ENCODE results near the gene WNT3A.

WNT3A gene

DNA sequence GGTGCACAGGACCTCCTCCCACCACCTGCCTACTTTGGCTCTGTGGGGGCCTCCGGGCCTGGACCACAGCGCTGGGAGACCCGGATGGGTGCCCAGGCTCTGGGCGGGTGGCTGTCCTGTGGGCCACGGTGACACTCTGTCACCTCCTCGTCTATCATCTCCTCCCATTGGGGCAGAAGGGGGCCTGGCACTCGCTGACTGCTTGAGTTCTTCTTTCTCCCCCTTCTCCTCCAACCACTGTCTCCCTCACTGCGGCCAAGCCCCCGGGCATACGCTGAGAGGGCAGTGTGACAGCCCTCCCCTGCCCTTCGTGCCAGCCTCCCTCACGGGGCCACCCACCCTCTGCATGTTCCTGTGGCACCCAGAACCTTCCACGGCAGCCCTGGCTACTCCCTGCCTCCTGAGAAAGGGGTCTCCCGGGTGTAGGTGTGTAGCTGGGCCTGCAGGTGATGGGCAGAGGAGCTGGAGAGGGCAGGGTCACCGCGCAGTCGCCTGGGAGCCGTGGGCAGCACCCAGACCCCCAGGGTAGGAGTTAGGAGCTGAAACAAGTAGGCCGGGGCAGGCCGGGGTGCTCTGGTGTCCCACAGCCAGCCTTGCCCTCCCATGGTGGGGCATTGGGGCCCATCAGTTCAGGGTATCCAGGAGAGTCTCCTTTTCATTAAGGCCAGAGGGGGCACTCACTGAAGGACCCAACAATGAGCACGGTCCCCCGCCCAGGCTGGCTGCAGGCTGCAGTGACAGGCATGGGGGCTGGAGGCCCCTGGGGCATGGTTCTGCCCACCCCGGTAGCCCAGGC, 66.5 kb downstream of the WNT3A start:
- FAIRE-seq: no peak

DNA sequence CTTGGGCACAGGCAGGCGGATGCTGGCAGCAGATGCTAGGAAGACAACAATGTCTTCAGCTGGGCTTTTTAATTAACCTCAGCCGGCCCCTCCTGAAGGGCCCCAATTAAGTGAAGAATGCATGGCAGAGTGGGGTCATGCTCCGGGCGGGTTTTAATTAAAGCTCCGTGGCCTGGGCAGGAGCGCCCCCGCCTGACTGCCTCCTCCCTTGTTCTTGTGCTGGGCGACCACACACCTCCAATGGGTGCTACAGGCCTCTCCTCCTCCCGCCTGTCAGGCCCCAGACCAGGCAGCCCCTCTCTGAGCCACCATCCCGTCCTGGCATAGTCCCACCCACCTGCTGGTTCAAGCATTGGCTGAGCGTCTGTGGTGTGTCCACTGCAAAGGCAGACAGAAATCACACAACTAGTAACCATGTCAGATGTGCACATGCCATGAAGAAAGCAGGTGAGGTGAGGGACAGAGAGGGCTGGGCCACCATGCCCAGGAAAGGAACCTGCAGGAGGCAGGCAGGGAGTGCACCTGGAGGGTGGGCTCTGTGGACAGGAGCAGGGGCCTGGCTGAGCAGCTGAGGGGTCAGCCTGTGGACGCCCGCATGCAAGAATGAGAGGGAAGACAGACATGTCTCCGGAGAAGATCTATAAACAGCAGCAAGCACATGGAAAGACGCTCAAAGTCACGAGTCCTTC, 67.2 kb downstream of the WNT3A start:
- FAIRE-seq: no peak

- no peak for FAIRE-seq
Observed at GRCh38 chr1:228074954-228075730, 68.3 kb downstream of the WNT3A start.

GRCh38 chr1:228075801-228076271, 69.0 kb downstream of the WNT3A start:
- FAIRE-seq: no peak

GRCh38 chr1:228076796-228077430, 70.1 kb downstream of the WNT3A start:
- FAIRE-seq: no peak

GRCh38 chr1:228077565-228078330, 71.0 kb downstream of the WNT3A start:
- FAIRE-seq: no peak

- no peak for FAIRE-seq
Observed at GRCh38 chr1:228079013-228079412, 72.2 kb downstream of the WNT3A start.

DNA sequence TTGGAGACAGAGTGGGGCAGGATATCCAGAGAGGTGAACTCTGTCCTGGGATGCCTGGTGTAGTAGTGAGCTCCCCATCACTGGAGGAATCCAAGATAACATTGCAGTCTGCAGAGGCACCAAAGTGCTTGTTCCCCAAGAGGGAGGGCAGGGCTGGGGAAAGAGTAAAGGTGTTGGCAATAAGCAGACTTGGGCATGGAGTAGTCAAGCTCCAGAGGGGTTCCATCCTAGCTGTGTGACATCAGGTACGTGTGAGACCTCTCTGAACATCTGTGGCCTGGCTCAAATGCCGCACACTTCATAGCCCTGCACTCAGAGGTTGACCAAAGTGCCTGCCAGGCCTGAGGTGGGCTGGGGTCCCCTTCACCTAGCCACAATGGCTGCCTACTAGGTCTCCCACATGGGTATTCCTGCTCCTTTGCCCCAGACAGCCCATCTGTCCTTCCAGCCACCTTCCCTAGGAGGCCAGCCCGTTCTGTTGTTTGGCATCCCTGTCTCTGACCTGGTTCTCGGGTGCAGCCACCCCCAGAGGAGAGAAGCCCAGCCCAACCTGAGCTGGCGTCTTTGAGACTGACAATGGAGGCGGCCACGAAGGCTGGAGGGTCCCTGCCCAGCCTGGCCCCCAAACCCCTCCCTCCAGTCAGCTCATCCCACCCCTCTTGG, 72.9 kb downstream of the WNT3A start:
- FAIRE-seq: no peak

- no peak for FAIRE-seq
Observed at GRCh38 chr1:228081144-228081543, 74.3 kb downstream of the WNT3A start.

DNA sequence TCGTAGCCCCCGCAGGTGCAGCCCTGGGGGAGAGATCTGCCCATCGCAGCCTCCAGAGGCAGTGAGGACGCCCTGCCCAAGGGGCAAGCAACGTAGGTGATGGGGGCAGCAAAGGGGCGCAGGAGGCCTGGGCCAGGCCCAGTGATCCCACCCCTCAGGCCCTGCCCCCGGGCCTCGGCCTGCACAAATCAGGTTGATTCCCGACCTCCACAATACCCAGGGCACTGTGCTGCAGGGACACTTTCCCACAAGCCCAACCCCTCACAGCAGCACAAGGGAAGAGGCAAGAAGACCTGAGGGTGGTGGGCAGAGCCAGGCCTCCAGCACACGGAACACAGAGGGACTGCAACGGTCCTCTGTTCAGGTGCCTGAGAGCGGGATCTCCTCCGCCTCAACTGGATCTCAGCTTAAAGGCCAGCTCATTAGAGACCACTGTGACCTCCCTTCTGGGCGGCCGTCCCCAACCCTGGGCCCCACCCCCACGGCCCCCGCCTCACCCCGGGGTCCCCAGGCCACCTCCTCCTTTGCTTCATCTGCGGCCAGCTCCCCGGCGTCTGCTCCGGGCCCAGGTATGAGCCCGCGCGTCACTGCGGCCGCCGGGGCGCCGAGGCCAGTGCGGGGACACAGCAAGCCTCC, 74.9 kb downstream of the WNT3A start:
- no peak for FAIRE-seq

DNA sequence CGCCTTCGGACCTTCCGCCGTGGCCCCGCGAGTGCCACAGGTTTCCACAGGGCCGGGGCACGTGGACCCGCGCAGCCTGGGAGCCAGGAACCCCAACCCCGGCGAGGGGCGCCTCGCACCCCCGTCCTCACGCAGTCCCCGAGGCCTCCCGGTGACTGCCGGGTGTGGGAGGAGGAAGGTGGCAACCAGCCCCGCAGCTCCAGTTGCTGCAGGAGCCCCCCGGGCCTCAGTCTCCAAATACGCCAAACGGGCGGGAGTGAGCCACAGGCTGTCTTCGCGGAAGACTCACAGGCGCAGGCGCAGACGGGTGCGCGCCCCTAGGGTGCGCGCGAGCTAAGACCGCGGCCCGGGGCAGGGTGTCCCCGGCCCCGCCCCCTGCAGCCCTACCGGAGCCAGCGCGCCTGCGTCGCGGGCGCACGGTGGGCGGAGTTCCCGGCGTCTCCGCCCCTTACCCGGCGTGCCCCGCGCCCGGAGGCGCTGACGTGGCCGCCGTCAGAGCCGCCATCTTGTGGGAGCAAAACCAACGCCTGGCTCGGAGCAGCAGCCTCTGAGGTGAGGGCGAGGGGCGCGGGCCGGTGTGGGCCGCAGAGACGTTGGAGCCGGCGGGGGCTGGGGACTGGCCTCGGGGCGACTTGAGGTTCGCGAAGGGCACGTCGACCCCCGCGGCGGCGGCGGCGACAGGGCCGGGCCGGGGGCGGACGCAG, 75.6 kb downstream of the WNT3A start, which contains the start of gene ARF1:
Gene ARF1, plus strand, starts transcription at position 495 of the 704 bp plus-strand sequence. CDS start 14,407 bp downstream, outside the sequence.
- FAIRE-seq: no peak

GRCh38 chr1:228082918-228083870, 76.4 kb downstream of the WNT3A start:
- no peak for FAIRE-seq

GRCh38 chr1:228083871-228084278, 77.1 kb downstream of the WNT3A start:
- no peak for FAIRE-seq

DNA sequence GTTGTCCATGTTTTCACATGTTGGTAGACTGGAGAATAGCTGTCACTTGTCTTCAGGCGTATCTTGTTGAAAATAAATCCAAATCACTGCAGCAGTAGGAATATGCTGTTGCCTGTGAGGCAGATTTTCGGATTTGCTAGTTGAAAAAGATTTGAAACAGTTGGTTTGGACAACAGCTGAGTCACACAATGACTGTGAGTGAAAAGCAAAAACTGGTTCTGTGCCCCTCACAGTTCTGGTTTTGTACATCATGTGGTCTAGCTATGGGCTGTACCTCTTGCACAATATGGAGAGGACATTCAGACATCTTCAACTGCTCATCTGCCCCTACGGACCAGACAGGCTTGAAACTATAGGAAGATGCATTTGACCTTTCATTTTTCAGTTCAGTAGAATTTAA, 77.5 kb downstream of the WNT3A start:
- FAIRE-seq: no peak

- FAIRE-seq: no peak
Observed at GRCh38 chr1:228084797-228085196, 78.0 kb downstream of the WNT3A start.

DNA sequence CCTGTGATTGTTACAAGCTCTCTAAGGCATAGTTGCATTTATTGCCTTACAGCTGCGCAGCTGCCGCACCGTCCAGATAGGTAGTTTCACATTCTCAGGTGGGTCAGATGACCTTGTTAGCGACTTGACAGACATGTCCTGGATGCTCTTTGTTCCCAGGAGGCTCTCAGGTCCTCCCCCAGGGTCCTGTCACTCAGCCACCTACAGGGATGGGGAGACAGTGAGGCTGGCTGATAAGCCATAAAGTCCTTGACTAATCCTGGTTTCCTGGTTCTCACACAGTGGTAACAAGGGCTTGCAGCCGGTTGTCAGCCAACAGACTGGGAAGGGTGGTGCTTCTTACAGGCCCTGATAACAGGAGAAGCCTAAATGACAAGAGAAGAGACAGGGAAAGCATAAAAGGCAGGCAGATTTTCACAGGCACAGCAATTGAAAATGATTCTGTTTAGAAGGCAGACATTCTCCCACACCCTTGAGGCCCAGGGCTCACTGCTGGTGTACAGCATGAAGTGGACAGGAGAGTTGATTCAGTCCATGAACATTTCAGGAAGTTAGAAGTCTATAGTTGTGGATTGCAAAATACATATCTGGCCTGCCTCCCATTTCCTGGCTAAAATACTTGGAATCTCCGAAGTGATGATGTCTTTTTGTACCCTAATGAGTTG, 78.6 kb downstream of the WNT3A start:
- no peak for FAIRE-seq

DNA sequence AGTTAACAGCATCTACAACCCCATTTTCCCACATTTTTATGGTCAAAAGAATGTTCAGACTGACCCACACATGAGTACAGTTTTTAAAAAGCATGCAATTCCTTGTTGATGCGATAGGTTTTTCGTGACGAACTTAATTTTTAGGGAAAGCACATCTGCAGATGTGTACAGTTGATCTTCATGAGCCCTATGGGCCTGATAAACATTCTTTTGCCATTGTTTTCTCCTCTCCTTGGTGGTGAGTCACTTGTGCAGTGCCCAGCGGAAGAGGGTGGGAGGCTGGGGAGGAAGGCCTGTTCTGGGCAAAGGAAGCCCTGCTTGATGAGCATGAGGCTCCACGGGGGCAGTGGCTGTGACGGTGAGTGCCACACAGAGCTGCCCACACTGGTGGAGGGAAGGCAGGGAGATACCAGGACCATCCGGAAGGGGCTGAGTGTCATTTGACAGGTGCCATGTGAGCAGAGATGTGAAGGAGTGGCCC, 81.0 kb downstream of the WNT3A start:
- no peak for FAIRE-seq

Data from TTC549 (cell line).